ENCODE measurements around the gene TMEM147. TPM values are rescaled to one million over a fixed set of nuclear protein-coding genes. Genes with fewer than 3 reads are reported as not detected.

The TMEM147 gene
- total RNA-seq, 1 experiment from 2014 or later: 157 TPM

GRCh38 chr19:35582760-35583159, 37.3 kb downstream of the TMEM147 start:
- CTCF ChIA-PET: no interaction called here
- intact Hi-C loops (cut with micrococcal nuclease; ENCODE audit: unreplicated experiment) (no loop called here), in situ Hi-C loops (cut with HindIII; ENCODE audit: low pct_unique_long_range_greater_than_20kb, low sequenced_read_pairs) (no loop called here)
- no peaks in the 10 kb centered on the region for H3K36me3 ChIP-seq (ENCODE audit: control insufficient read depth, insufficient read depth, low read length)
- TF ChIP-seq TCF7L2 (IDR thresholded peaks at IDR 0.05; ENCODE audit: low read depth, low read length) (no peak), POLR2AphosphoS5 (IDR thresholded peaks at IDR 0.05; ENCODE audit: low read depth, low read length) (no peak), REST (IDR thresholded peaks at IDR 0.05; ENCODE audit: insufficient read depth in 1 of 2, low read depth in 2 of 2, low read length in 1 of 2) (no peak), SIN3A (IDR thresholded peaks at IDR 0.05; ENCODE audit: borderline replicate concordance, insufficient read depth, low read depth, low read length) (no peak), CTCF (IDR thresholded peaks at IDR 0.05) (no peak)
- no peak for DNase-seq (ENCODE audit: low read depth, low spot score)
- no peaks in the 10 kb centered on the region for H3K9me3 ChIP-seq (ENCODE audit: control insufficient read depth, insufficient read depth, low read depth, low read length)
- BruUV-seq (replicated peaks): no TSS peak
- peaks cover 3% of the 10 kb centered on the region for H3K27me3 ChIP-seq (ENCODE audit: control insufficient read depth, insufficient read depth, low read length)
- POLR2A ChIA-PET: no interaction called here
- no peaks in the 10 kb centered on the region for H3K4me1 ChIP-seq (ENCODE audit: control insufficient read depth, insufficient read depth, low read length)
- ATAC-seq: no peak
- no peak overlapping the region for H3K27ac ChIP-seq (ENCODE audit: low read length)
- no peak overlapping the region for H3K4me3 ChIP-seq (ENCODE audit: low read depth in 2 of 2, low read length in 2 of 2)

DNA sequence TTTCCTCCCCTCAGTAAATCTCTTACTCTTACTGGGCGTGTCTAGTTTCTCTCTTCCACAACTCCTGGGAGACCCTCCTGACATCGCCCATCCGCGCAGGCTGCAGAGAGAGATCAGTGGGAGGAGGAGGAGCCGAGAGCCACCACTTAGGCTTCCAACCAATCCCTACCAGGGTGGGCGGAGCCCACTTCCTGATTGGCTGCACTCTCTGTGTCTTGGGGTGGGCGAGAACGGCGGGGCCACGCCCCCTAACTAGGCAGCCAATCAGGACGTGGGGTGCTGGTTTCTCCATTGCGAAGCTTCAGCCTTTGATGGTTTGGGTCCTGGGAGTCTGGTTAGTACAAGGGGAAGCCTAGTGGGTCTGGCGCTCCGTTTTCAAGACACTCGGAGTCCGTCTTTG, 40.4 kb downstream of the TMEM147 start, which contains the start of gene PMIS2:
TSS of gene PMIS2 (plus strand) at position 326 of the 400 bp plus-strand sequence. CDS start 87 bp downstream, outside the sequence.
- TF ChIP-seq TCF7L2 (IDR thresholded peaks at IDR 0.05; ENCODE audit: low read depth, low read length): no peak
- no peaks in the 10 kb centered on the region for H3K4me1 ChIP-seq (ENCODE audit: control insufficient read depth, insufficient read depth, low read length)
- no TSS peak for BruUV-seq (replicated peaks)
- no peaks in the 10 kb centered on the region for H3K36me3 ChIP-seq (ENCODE audit: control insufficient read depth, insufficient read depth, low read length)
- H3K27ac ChIP-seq (ENCODE audit: low read length): no peak within 1 kb of the TSS
- in situ Hi-C loops (cut with HindIII; ENCODE audit: low pct_unique_long_range_greater_than_20kb, low sequenced_read_pairs): no loop called here
- POLR2A ChIA-PET: interaction anchor here (0.6 kb wide), 1 partner anchor 529 kb away, joined by 6 read pairs; the partner anchor contains the start of gene POLR2I
- no peak for ATAC-seq
- peaks cover 3% of the 10 kb centered on the region for H3K27me3 ChIP-seq (ENCODE audit: control insufficient read depth, insufficient read depth, low read length)
- H3K4me3 ChIP-seq (ENCODE audit: low read depth in 2 of 2, low read length in 2 of 2): no peak within 1 kb of the TSS
- CTCF ChIA-PET: no interaction called here
- intact Hi-C loops (cut with micrococcal nuclease; ENCODE audit: unreplicated experiment): no loop called here
- no peaks in the 10 kb centered on the region for H3K9me3 ChIP-seq (ENCODE audit: control insufficient read depth, insufficient read depth, low read depth, low read length)
- DNase-seq (ENCODE audit: low read depth, low spot score): no peak

- ChIA-PET POLR2A (no interaction called here), CTCF (no interaction called here)
- no peaks in the 10 kb centered on the region for H3K4me1 ChIP-seq (ENCODE audit: control insufficient read depth, insufficient read depth, low read length)
- no peak overlapping the region for H3K4me3 ChIP-seq (ENCODE audit: low read depth in 2 of 2, low read length in 2 of 2)
- no TSS peak for BruUV-seq (replicated peaks)
- H3K27me3 ChIP-seq (ENCODE audit: control insufficient read depth, insufficient read depth, low read length): peaks cover 3% of the 10 kb centered on the region
- H3K27ac ChIP-seq (ENCODE audit: low read length): no peak overlapping the region
- no peak for ATAC-seq
- no peaks in the 10 kb centered on the region for H3K36me3 ChIP-seq (ENCODE audit: control insufficient read depth, insufficient read depth, low read length)
- H3K9me3 ChIP-seq (ENCODE audit: control insufficient read depth, insufficient read depth, low read depth, low read length): no peaks in the 10 kb centered on the region
- intact Hi-C loops (cut with micrococcal nuclease; ENCODE audit: unreplicated experiment): no loop called here
- in situ Hi-C loops (cut with HindIII; ENCODE audit: low pct_unique_long_range_greater_than_20kb, low sequenced_read_pairs): no loop called here
- TF ChIP-seq POLR2AphosphoS5 (IDR thresholded peaks at IDR 0.05; ENCODE audit: low read depth, low read length) (no peak), CTCF (IDR thresholded peaks at IDR 0.05) (no peak), SIN3A (IDR thresholded peaks at IDR 0.05; ENCODE audit: borderline replicate concordance, insufficient read depth, low read depth, low read length) (no peak), REST (IDR thresholded peaks at IDR 0.05; ENCODE audit: insufficient read depth in 1 of 2, low read depth in 2 of 2, low read length in 1 of 2) (no peak), TCF7L2 (IDR thresholded peaks at IDR 0.05; ENCODE audit: low read depth, low read length) (no peak)
- no peak for DNase-seq (ENCODE audit: low read depth, low spot score)
Observed at GRCh38 chr19:35587321-35587720, 41.9 kb downstream of the TMEM147 start.

Data from Panc1 (cell line).